DOHH2 (cell line): ENCODE data around the gene SEC16A.

Experiments
- H3F3A ChIP-seq: fragments of 200-600 bp; sonication (generic), shearing (Covaris generic); 2 replicates; pipeline ENCODE4 v1.6.0; 2016; ENCODE audit warnings: antibody characterized with exemption, mild to moderate bottlenecking; ENCODE audit not compliant: control insufficient read depth, insufficient read depth
- H3K27ac ChIP-seq: fragments of 200-600 bp; sonication (generic); 2 replicates; pipeline ENCODE4 v1.5.1; 2014; ENCODE audit warnings: low read depth, mild to moderate bottlenecking, low read length, moderate library complexity
- H3K27me3 ChIP-seq: fragments of 200-600 bp; sonication (generic); 2 replicates; pipeline ENCODE4 v1.6.1; 2014; ENCODE audit warnings: mild to moderate bottlenecking, low read length, mixed read lengths; ENCODE audit not compliant: control insufficient read depth
- H3K36me3 ChIP-seq: fragments of 200-600 bp; sonication (generic); 2 replicates; pipeline ENCODE4 v1.6.1; 2014; ENCODE audit warnings: mild to moderate bottlenecking, low read length, moderate library complexity, mixed read lengths; ENCODE audit not compliant: control insufficient read depth
- H3K4me1 ChIP-seq: fragments of 200-600 bp; sonication (generic); 2 replicates; pipeline ENCODE4 v1.6.1; 2014; ENCODE audit warnings: mild to moderate bottlenecking, low read length, mixed read lengths; ENCODE audit not compliant: control insufficient read depth
- H3K4me2 ChIP-seq: fragments of 200-600 bp; sonication (generic); 2 replicates; pipeline ENCODE4 v1.6.0; 2014; ENCODE audit warnings: mild to moderate bottlenecking, low read length, moderate library complexity
- H3K4me3 ChIP-seq: fragments of 200-600 bp; sonication (generic); 2 replicates; pipeline ENCODE4 v1.5.1; 2014; ENCODE audit warnings: mild to moderate bottlenecking, low read length, mixed read lengths
- H3K79me2 ChIP-seq: fragments of 200-600 bp; sonication (generic); 2 replicates; pipeline ENCODE4 v1.6.1; 2014; ENCODE audit warnings: mild to moderate bottlenecking, low read length, mixed read lengths; ENCODE audit not compliant: control insufficient read depth
- H3K9me2 ChIP-seq: fragments of 200-600 bp; sonication (generic); replicated peaks from 2 replicates; pipeline ENCODE4 v1.6.1; 2014; ENCODE audit warnings: mild to moderate bottlenecking, low read length, mixed read lengths; ENCODE audit not compliant: control insufficient read depth
- H3K9me3 ChIP-seq: fragments of 200-600 bp; sonication (generic); 2 replicates; pipeline ENCODE4 v1.6.1; 2014; ENCODE audit warnings: antibody characterized with exemption, low read length, mixed read lengths; ENCODE audit not compliant: control insufficient read depth, insufficient read depth
- H4K20me1 ChIP-seq: fragments of 200-600 bp; sonication (generic); 2 replicates; pipeline ENCODE4 v1.6.0; 2014; ENCODE audit warnings: low read depth, mild to moderate bottlenecking, antibody characterized with exemption, low read length, moderate library complexity; ENCODE audit not compliant: control insufficient read depth, insufficient read depth
- EZH2phosphoT487 ChIP-seq: fragments of 200-600 bp; sonication (generic); IDR thresholded peaks from 2 replicates; pipeline ENCODE4 v1.6.1; 2017; ENCODE audit warnings: borderline replicate concordance, mild to moderate bottlenecking, antibody characterized with exemption, low read length, moderate library complexity, mixed read lengths
- TF ChIP-seq, protein P1 (sequence below): fragments of 200-600 bp; sonication (generic); IDR thresholded peaks from one replicate; pipeline ENCODE4 v1.5.1; 2014; ENCODE audit warnings: antibody characterized with exemption, mild to moderate bottlenecking, low read depth, low read length; ENCODE audit not compliant: poor library complexity, severe bottlenecking

The SEC16A gene

DNA sequence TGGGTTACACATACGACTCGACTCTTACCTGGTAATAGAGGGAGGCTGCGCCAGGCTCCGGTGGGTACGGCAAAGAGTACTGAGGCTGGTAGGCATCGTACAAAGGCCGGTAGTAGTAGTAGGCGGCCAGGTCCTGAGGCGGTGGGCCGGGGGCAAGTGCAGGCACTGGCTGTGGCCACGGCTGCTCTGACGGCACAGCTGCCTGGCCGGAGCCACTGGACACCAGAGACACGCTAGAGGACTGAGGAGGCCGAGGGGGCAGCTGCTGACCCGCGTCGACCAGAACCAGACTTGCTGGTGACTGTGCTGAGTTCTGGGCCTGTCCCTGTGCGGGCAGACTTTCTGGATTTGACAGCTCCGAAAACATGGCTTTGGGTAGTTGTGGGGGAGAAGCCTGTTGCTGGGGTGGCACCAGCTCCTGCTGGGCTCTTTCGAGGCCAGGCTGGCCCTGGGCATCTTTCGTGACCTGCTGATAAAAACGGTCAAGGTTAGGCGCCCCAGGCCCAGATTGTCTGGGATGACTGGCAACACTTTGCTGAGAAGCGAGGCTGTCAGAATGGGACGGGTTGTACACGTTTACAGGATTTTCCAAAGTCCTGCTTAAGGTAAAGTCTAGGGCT lies 8.7 kb downstream of the SEC16A start:
- Histone ChIP-seq H3K36me3 (peaks cover 92% of the 10 kb centered on the region), H3K9me3 (no peaks in the 10 kb centered on the region), H3K27me3 (no peaks in the 10 kb centered on the region), H3K79me2 (peaks cover 96% of the 10 kb centered on the region), H3K9me2 (no peaks in the 10 kb centered on the region), H3K4me1 (no peaks in the 10 kb centered on the region), H3K4me2 (no peak overlapping the region), H3F3A (no peaks in the 10 kb centered on the region), H3K4me3 (no peak overlapping the region), H4K20me1 (peaks cover 9% of the 10 kb centered on the region; the same call in 1 of the 2 replicates), H3K27ac (no peak overlapping the region)
- TF ChIP-seq, protein P1, sequence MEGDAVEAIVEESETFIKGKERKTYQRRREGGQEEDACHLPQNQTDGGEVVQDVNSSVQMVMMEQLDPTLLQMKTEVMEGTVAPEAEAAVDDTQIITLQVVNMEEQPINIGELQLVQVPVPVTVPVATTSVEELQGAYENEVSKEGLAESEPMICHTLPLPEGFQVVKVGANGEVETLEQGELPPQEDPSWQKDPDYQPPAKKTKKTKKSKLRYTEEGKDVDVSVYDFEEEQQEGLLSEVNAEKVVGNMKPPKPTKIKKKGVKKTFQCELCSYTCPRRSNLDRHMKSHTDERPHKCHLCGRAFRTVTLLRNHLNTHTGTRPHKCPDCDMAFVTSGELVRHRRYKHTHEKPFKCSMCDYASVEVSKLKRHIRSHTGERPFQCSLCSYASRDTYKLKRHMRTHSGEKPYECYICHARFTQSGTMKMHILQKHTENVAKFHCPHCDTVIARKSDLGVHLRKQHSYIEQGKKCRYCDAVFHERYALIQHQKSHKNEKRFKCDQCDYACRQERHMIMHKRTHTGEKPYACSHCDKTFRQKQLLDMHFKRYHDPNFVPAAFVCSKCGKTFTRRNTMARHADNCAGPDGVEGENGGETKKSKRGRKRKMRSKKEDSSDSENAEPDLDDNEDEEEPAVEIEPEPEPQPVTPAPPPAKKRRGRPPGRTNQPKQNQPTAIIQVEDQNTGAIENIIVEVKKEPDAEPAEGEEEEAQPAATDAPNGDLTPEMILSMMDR: no peak
- no peak for TF ChIP-seq EZH2phosphoT487

- TF ChIP-seq, protein P1: no peak
- TF ChIP-seq EZH2phosphoT487: no peak
- Histone ChIP-seq H3F3A (no peaks in the 10 kb centered on the region), H3K9me2 (no peaks in the 10 kb centered on the region), H3K4me1 (no peaks in the 10 kb centered on the region), H3K27ac (no peak overlapping the region), H3K36me3 (peaks cover 97% of the 10 kb centered on the region), H4K20me1 (peaks cover 9% of the 10 kb centered on the region; the same call in 1 of the 2 replicates), H3K4me2 (no peak overlapping the region), H3K79me2 (peaks cover 88% of the 10 kb centered on the region), H3K4me3 (no peak overlapping the region), H3K9me3 (no peaks in the 10 kb centered on the region), H3K27me3 (no peaks in the 10 kb centered on the region)
Observed at GRCh38 chr9:136473354-136473721, 9.5 kb downstream of the SEC16A start.

DNA sequence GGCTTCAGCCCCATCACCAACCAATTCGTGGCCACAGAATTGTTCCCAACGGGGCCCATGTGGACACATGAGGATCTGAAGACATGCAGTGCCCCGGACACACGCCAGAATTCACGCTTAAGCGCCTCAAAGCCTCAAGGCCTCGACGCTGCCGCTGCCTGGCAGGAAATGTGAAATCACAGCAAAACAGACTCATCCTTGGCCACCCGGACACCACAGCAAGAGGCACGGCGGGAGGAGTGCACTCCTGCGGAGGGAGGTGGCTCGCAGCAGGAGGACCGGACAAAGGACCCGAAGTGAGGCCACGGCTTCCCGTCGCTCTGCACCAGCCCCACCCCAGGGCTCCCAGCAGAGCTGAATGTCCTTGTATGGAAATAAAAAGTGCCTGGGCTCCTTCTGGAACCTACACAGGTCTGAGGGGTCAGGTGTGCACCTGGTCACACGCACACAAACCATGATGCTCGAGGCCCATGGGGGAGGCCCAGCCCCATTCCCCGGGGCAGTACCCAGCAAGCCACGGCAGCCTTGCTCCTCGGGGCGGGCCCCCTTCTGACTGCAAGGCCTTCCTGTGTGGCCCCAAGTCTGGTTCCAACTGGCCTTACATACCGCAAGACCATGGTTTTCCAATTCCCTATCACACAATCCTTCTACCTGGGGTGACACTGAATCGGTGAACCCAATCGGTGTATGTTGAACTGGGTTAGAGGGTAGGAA lies 10.0 kb downstream of the SEC16A start:
- H3F3A ChIP-seq: no peaks in the 10 kb centered on the region
- H3K4me1 ChIP-seq: no peaks in the 10 kb centered on the region
- no peak overlapping the region for H3K4me3 ChIP-seq
- H3K9me2 ChIP-seq: no peaks in the 10 kb centered on the region
- H3K36me3 ChIP-seq: peaks cover 98% of the 10 kb centered on the region
- H3K27ac ChIP-seq: no peak overlapping the region
- H3K4me2 ChIP-seq: no peak overlapping the region
- peaks cover 83% of the 10 kb centered on the region for H3K79me2 ChIP-seq
- H3K27me3 ChIP-seq: no peaks in the 10 kb centered on the region
- peaks cover 6% of the 10 kb centered on the region; the same call in 1 of the 2 replicates for H4K20me1 ChIP-seq
- H3K9me3 ChIP-seq: no peaks in the 10 kb centered on the region
- TF ChIP-seq EZH2phosphoT487: no peak
- TF ChIP-seq, protein P1: no peak
